ENCODE results near the gene CLTC.
"Not testable (repeated sequence)": the region's sequence is repeated elsewhere in the genome, so short reads cannot be mapped to it uniquely, and the experiment has no call there.

CLTC gene

DNA sequence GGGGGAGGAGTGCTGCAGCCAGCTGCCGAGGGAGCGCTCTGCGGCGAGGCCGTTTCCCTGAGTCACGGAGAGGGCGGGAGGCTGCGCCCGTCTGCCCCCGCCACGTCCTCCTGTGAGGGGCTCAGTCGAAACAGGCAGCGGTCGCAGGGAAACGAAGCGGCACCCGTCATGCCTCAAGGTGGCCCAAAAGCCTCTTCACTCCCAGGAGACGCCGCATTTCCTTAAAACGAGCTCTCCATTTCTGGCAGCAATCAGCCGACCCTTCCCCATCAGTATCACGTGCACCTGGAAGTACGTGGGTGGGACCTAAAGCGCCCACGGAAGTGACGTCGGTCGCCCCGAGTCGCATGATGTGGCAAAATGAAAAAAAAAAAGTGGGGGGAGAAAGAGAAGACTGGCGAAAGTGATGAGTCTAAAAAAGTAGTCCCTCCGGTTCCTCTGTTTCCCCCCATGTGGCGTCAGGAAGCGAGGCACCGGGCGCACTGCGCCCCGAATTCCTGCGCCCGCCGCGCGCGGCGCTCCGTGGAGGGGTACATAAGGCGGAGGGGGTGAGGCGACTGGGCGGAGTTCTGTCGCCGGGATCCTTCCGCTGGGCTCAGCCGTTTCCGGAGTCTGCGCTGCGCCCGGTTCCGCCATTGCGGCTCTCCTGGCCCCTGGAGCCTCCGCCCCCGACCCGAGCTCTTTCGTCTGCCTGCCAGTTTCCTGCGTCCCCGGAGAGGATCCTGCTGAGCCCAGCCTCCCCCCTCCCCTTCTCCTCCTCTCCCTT lies at the start of gene CLTC:
CLTC (plus strand) TSS at position 598 of the 766 bp plus-strand sequence. CDS start 237 bp downstream, outside the sequence.
- DNase-seq = peak; percentile 95

- peak; percentile 4 for DNase-seq
Observed at GRCh38 chr17:59572301-59572924, 47.3 kb upstream of the CLTC start.

DNA sequence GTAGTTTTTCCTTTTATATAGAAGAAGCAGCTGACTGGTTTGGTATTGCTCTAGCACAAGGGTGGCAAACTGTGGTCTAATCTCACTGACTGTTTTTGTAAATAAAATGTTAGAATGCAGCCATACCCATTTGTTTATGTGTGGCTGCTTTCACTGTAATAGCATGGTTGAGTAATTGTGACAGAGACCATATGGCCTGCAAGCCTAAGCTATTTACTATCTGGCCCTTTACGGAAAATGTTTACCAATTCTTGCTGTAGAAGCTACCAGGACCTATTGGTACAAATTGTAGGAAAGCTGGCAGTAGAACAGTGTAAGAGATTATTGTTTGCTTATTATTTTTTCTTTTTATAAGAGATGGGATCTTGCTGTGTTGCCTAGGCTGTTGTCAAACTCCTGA lies 35.5 kb upstream of the CLTC start:
- DNase-seq = not testable (repeated sequence)

GRCh38 chr17:59600169-59600568 lies 19.5 kb upstream of the CLTC start:
- no peak for DNase-seq

DNA sequence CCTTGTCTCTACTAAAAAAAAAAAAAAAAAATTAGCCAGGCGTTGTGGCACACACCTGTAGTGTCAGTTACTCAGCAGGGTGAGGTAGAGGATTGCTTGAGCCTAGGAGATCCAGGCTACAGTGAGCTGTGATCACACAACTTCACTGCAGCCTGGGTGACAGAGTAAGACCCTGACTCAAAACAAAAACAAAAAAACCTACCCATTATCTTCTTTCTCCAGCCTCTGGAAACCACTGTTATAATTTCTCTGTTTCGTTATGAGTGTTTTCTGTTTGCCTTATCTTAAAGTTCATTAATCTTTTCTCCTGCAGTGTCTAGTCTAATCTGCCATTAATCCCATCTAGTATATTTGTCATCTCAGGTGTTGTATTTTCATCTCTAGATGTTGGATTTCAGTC lies 18.6 kb upstream of the CLTC start:
- DNase-seq = peak; percentile 0

- no peak for DNase-seq
Observed at GRCh38 chr17:59607061-59607460, 12.6 kb upstream of the CLTC start.

DNA sequence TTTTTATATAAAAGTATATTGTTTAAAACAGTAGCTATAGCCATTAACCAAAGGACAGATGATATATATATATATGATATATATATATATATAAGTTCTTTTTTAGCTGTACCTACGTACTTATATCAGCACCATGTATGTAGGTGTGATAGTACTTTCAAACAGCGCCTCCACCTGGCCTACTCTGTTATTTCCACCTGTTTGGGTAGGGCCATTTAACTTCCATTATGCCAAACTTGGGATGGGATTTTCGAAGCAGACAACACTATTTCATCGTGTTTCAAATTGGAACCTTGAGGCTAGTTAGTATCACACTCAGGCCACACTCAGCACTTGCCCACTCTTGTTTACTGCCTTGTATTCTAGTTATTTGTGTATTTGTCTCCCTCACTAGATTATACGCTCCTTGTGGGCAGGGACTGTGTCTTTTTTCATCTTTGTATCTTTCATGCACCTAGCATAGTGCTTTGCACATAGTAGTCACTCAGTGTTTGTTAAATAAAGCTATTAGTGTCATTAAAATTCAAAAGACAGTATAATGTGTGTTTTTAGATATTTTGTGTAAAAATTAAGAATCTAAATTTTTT lies 11.8 kb upstream of the CLTC start:
- peak; percentile 2 for DNase-seq

DNA sequence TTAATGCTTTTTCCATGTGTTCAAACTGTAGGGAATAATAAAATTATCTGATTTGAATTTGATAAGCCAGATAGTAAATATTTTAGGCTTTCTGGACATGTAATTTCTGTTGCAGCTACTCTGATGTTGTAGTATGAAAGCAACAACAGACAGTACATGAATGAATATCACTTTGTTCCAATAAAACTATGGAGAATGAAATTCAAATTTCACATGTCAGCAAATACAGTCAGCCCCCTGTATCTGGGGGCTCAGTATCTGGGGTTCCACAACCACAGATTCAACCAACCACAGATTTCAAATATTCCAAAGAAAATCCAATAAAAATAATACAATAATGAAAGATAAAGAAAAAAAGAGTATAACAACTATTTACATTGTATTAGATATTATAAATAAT lies 8.2 kb upstream of the CLTC start:
- DNase-seq = no peak

GRCh38 chr17:59616253-59616920 lies 3.3 kb upstream of the CLTC start:
- no peak for DNase-seq

GRCh38 chr17:59617156-59617732 lies 2.5 kb upstream of the CLTC start:
- no peak for DNase-seq

DNA sequence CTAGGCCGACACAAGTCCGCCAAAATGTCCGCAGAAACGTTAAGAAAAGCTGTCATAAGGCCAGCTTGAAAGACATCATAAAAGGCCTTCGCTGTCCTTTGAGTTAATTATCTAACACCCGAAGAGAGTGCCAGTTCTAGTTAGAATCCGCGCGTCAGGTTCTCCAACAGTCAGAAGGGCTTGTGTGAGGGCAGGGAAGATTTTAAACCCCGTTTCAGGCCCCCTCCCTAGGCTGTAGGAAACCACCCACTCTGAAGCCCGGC lies 729 bp upstream of the CLTC start:
- DNase-seq = no peak

DNA sequence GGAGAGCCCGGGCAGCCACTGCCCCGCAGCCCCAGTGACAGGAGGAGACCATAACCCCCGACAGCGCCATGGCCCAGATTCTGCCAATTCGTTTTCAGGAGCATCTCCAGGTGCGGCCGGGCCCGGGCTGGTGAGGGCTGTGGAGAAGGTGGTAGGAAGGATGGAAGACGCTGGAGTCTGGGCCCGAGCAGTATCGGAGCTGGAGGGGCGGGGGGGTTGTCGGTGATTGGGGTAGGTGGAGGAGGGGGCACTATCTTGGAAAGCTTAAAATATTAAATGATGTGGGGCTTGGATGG lies 317 bp downstream of the CLTC start:
- DNase-seq = no peak

GRCh38 chr17:59620518-59621259 lies 994 bp downstream of the CLTC start:
- peak; percentile 63 for DNase-seq

DNA sequence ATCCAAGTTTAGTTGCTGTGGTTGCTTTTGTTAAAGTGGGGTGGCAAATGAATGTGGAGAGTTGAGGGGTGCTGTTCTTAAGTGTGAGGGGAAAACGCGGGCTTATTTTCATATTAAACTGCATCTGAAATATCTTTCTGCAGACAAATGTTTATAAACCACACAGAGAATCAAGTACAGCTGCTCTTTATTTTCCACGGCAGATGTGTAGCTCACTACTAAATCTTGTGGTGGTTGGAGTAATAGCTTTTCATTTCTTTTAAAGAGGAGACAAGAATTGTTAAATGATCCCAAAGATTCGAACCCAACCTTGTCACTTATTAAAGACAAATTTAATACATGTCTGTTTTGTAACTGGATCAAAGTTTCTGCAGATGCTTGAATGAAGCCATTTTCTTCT lies 2.1 kb downstream of the CLTC start:
- DNase-seq = no peak

GRCh38 chr17:59623151-59623550 lies 3.5 kb downstream of the CLTC start:
- no peak for DNase-seq

DNA sequence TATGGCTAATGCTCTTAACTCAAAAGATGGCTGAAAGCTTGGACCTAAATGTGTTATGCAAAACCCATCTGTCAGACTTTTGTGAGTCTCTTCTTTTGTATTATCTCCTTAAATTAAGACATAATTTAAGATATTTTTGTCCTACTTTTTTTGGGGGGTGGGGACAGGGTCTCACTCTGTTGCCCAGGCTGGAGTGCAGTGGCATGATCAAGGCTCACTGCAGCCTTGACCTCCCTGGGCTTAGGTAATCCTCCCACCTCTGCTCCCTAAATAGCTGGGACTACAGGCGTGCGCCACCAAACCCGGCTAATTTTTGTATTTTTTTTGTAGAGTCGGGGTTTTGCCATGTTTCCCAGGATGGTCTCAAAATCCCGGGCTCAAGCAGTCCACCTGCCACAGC lies 7.1 kb downstream of the CLTC start:
- no peak for DNase-seq

DNA sequence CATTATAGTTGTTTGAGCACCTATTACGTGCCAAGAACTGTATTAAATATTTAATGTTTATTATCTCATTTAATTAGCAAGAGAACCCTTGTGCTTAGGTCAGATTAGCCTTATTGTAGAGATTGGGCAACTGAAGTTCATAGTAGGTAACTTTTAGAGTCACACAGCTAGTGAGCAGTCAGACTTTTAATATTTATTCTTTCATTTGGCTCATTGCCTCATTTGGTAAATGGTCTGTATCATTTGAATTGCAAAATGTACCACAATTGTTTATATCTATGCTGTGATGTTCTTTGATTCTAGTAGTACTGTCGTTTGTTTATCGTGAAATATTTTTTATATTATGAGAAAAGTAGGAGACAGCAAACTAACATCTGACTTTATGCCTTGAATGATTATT lies 7.6 kb downstream of the CLTC start:
- no peak for DNase-seq

GRCh38 chr17:59627770-59628171 lies 8.1 kb downstream of the CLTC start:
- DNase-seq = no peak

DNA sequence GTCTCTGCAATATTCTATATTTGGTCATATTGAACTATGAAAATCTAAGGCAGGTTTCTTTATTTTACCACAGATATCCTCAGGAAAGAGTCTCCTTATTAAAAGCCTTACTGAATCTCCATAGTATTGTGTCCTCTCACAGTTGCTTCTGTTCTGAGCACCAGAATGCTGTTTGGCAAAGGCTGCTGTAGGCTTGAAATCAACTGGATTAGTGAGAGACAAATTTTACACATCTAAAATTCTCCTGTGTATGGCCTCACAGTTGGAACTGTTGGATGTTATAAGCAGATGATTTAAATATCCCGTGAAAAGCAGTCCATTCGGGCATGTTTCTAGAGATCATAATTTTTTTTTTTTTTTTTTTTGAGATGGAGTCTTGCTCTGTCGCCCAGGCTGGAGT lies 9.5 kb downstream of the CLTC start:
- DNase-seq = no peak

DNA sequence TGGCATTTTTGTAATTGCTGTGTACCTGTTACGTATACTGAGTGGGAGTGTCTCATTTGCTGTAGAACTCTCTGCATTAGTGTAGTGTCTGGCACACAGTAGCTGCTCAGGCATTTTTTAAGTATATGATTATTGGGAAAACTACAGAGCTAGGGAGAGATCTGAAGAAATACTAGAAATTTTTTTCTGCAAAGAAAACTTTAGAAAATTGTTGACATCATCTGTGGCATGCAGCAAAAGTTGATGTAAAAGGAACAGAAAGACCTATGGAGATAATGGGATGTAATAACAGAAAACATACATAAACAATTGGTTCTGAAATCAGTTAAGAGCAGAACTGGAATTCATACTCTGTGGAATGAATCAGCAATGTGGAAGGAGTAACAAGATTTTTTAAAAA lies 11.6 kb downstream of the CLTC start:
- no peak for DNase-seq

GRCh38 chr17:59632398-59632797 lies 12.7 kb downstream of the CLTC start:
- no peak for DNase-seq

DNA sequence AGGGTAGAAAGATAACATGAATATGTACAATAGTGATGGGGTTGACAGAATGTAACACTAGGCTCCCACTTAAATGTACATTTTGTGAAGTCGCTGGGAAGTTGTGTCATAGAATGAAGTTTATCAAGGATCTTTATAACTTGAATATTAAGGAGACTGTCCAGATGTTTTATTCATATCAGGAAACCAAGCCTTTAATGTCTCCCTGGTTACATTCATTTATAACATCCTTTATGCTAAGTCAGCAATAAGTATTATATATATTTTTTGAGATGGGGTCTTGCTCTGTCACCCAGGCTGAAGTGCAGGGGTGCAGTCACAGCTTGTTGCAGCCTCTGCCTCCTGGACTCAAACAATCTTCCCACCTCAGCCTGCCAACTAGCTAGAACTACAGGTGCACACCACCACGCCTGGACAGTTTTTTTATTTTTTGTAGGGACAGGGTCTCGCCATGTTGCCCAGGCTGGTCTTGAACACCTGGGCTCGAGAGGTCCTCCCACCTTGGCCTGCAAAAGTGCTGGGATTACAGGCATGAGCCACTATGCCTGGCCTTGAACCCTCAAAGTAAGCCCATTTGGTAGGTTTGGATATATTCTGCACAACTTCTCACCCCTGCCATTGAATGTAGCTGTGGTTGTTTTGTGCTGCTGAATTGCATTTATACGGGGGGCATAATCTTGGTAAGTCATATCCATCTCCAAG lies 14.1 kb downstream of the CLTC start:
- no peak for DNase-seq
